DOHH2 (cell line): ENCODE data around the gene CHD5.

ENCODE experiments used
- H3F3A ChIP-seq: fragments of 200-600 bp; sonication (generic), shearing (Covaris generic); 2 replicates; pipeline ENCODE4 v1.6.0; 2016; ENCODE audit warnings: antibody characterized with exemption, mild to moderate bottlenecking; ENCODE audit not compliant: control insufficient read depth, insufficient read depth
- H3K27ac ChIP-seq: fragments of 200-600 bp; sonication (generic); 2 replicates; pipeline ENCODE4 v1.5.1; 2014; ENCODE audit warnings: low read depth, mild to moderate bottlenecking, low read length, moderate library complexity
- H3K27me3 ChIP-seq: fragments of 200-600 bp; sonication (generic); 2 replicates; pipeline ENCODE4 v1.6.1; 2014; ENCODE audit warnings: mild to moderate bottlenecking, low read length, mixed read lengths; ENCODE audit not compliant: control insufficient read depth
- H3K36me3 ChIP-seq: fragments of 200-600 bp; sonication (generic); 2 replicates; pipeline ENCODE4 v1.6.1; 2014; ENCODE audit warnings: mild to moderate bottlenecking, low read length, moderate library complexity, mixed read lengths; ENCODE audit not compliant: control insufficient read depth
- H3K4me1 ChIP-seq: fragments of 200-600 bp; sonication (generic); 2 replicates; pipeline ENCODE4 v1.6.1; 2014; ENCODE audit warnings: mild to moderate bottlenecking, low read length, mixed read lengths; ENCODE audit not compliant: control insufficient read depth
- H3K4me2 ChIP-seq: fragments of 200-600 bp; sonication (generic); 2 replicates; pipeline ENCODE4 v1.6.0; 2014; ENCODE audit warnings: mild to moderate bottlenecking, low read length, moderate library complexity
- H3K4me3 ChIP-seq: fragments of 200-600 bp; sonication (generic); 2 replicates; pipeline ENCODE4 v1.5.1; 2014; ENCODE audit warnings: mild to moderate bottlenecking, low read length, mixed read lengths
- H3K79me2 ChIP-seq: fragments of 200-600 bp; sonication (generic); 2 replicates; pipeline ENCODE4 v1.6.1; 2014; ENCODE audit warnings: mild to moderate bottlenecking, low read length, mixed read lengths; ENCODE audit not compliant: control insufficient read depth
- H3K9me2 ChIP-seq: fragments of 200-600 bp; sonication (generic); replicated peaks from 2 replicates; pipeline ENCODE4 v1.6.1; 2014; ENCODE audit warnings: mild to moderate bottlenecking, low read length, mixed read lengths; ENCODE audit not compliant: control insufficient read depth
- H3K9me3 ChIP-seq: fragments of 200-600 bp; sonication (generic); 2 replicates; pipeline ENCODE4 v1.6.1; 2014; ENCODE audit warnings: antibody characterized with exemption, low read length, mixed read lengths; ENCODE audit not compliant: control insufficient read depth, insufficient read depth
- H4K20me1 ChIP-seq: fragments of 200-600 bp; sonication (generic); 2 replicates; pipeline ENCODE4 v1.6.0; 2014; ENCODE audit warnings: low read depth, mild to moderate bottlenecking, antibody characterized with exemption, low read length, moderate library complexity; ENCODE audit not compliant: control insufficient read depth, insufficient read depth
- CTCF ChIP-seq: fragments of 200-600 bp; sonication (generic); IDR thresholded peaks from one replicate; pipeline ENCODE4 v1.5.1; 2014; ENCODE audit warnings: antibody characterized with exemption, mild to moderate bottlenecking, low read depth, low read length; ENCODE audit not compliant: poor library complexity, severe bottlenecking
- EZH2phosphoT487 ChIP-seq: fragments of 200-600 bp; sonication (generic); IDR thresholded peaks from 2 replicates; pipeline ENCODE4 v1.6.1; 2017; ENCODE audit warnings: borderline replicate concordance, mild to moderate bottlenecking, antibody characterized with exemption, low read length, moderate library complexity, mixed read lengths

The CHD5 gene

GRCh38 chr1:6172549-6172948, 7.6 kb downstream of the CHD5 start:
- TF ChIP-seq EZH2phosphoT487: no peak
- no peak for TF ChIP-seq CTCF
- Histone ChIP-seq H3K27ac (no peak overlapping the region), H3K4me1 (no peaks in the 10 kb centered on the region), H3K4me2 (no peak overlapping the region), H3F3A (no peaks in the 10 kb centered on the region), H4K20me1 (no peaks in the 10 kb centered on the region), H3K9me3 (no peaks in the 10 kb centered on the region), H3K36me3 (no peaks in the 10 kb centered on the region), H3K9me2 (no peaks in the 10 kb centered on the region), H3K79me2 (no peaks in the 10 kb centered on the region), H3K4me3 (no peak overlapping the region), H3K27me3 (no peaks in the 10 kb centered on the region)

GRCh38 chr1:6171548-6172124, 8.5 kb downstream of the CHD5 start:
- Histone ChIP-seq H3K9me3 (no peaks in the 10 kb centered on the region), H3K4me3 (no peak overlapping the region), H3K4me1 (no peaks in the 10 kb centered on the region), H3K27me3 (no peaks in the 10 kb centered on the region), H3K27ac (no peak overlapping the region), H3K79me2 (no peaks in the 10 kb centered on the region), H3K36me3 (no peaks in the 10 kb centered on the region), H3K4me2 (no peak overlapping the region), H4K20me1 (no peaks in the 10 kb centered on the region), H3K9me2 (no peaks in the 10 kb centered on the region), H3F3A (no peaks in the 10 kb centered on the region)
- TF ChIP-seq EZH2phosphoT487: no peak
- no peak for TF ChIP-seq CTCF

- TF ChIP-seq EZH2phosphoT487 (no peak), CTCF (no peak)
- no peaks in the 10 kb centered on the region for H3K27me3 ChIP-seq
Measured at GRCh38 chr1:6170742-6171201, 9.3 kb downstream of the CHD5 start.

More at GRCh38 chr1:6170742-6171201, 9.3 kb downstream of the CHD5 start:
- H3F3A ChIP-seq: no peaks in the 10 kb centered on the region
- no peaks in the 10 kb centered on the region for H3K9me2 ChIP-seq
- H3K4me1 ChIP-seq: no peaks in the 10 kb centered on the region
- H3K4me2 ChIP-seq: no peak overlapping the region
- no peak overlapping the region for H3K4me3 ChIP-seq
- H4K20me1 ChIP-seq: no peaks in the 10 kb centered on the region
- no peak overlapping the region for H3K27ac ChIP-seq
- no peaks in the 10 kb centered on the region for H3K36me3 ChIP-seq
- H3K9me3 ChIP-seq: no peaks in the 10 kb centered on the region
- no peaks in the 10 kb centered on the region for H3K79me2 ChIP-seq
